CD14-positive monocyte (primary cell): ENCODE measurements around the gene SDCBP2. TPM values are rescaled to one million over a fixed set of nuclear protein-coding genes. Genes with fewer than 3 reads are reported as not detected.

Source experiments
- DNase-seq, 3 donors: peaks; one replicate each; pipeline ENCODE4 v3.0.0-alpha.2; 2011 to 2022
- H2AFZ ChIP-seq: 2 replicates; pipeline ENCODE4 v1.6.0; 2012; ENCODE audit warnings: mild to moderate bottlenecking, low read depth, low read length, inconsistent platforms; ENCODE audit not compliant: insufficient read depth, poor library complexity, severe bottlenecking
- H3K27ac ChIP-seq, 2 donors: 1 replicate in 1 of 2; 2 replicates in 1 of 2; pipeline ENCODE4 v1.5.1; 2012 to 2013; ENCODE audit warnings: low read length in 2 of 2, control low read depth in 1 of 2, inconsistent platforms in 1 of 2, low read depth in 1 of 2, mild to moderate bottlenecking in 1 of 2
- H3K27me3 ChIP-seq, 2 donors: one replicate each; pipeline versions ENCODE4 v1.6.0 to v1.6.1; 2011 to 2013; ENCODE audit warnings: low read length in 2 of 2; ENCODE audit not compliant: control insufficient read depth in 2 of 2, insufficient read depth in 2 of 2
- H3K36me3 ChIP-seq, 2 donors: replicated peaks in 1 of 2; 1 replicate in 1 of 2; 2 replicates in 1 of 2; pipeline versions ENCODE4 v1.5.1 to v1.6.1; 2012 to 2013; ENCODE audit warnings: low read length in 2 of 2, control low read depth in 1 of 2, inconsistent platforms in 1 of 2, mild to moderate bottlenecking in 1 of 2; ENCODE audit not compliant: insufficient read depth in 2 of 2, control insufficient read depth in 1 of 2
- H3K4me1 ChIP-seq, 2 donors: 1 replicate in 1 of 2; 2 replicates in 1 of 2; pipeline versions ENCODE4 v1.5.1 to v1.6.1; 2012 to 2013; ENCODE audit warnings: low read length in 2 of 2, control low read depth in 1 of 2, inconsistent platforms in 1 of 2, mild to moderate bottlenecking in 1 of 2, moderate library complexity in 1 of 2; ENCODE audit not compliant: insufficient read depth in 2 of 2, control insufficient read depth in 1 of 2
- H3K4me2 ChIP-seq: replicated peaks from 2 replicates; pipeline ENCODE3; 2012; ENCODE audit warnings: low read length, moderate library complexity, mild to moderate bottlenecking; ENCODE audit not compliant: poor library complexity, severe bottlenecking; ENCODE audit errors: extremely low read depth
- H3K4me3 ChIP-seq, 3 experiments: fragments of 200-600 bp in 1 of 3; sonication (generic) in 1 of 3; replicated peaks in 1 of 3; 1 replicate in 2 of 3; 2 replicates in 1 of 3; pipeline ENCODE4 v1.5.1; 2011 to 2013; ENCODE audit warnings: low read length in 3 of 3, mild to moderate bottlenecking in 3 of 3, control low read depth in 2 of 3, low read depth in 2 of 3, inconsistent platforms in 1 of 3, moderate library complexity in 1 of 3
- H3K79me2 ChIP-seq: 2 replicates; pipeline ENCODE4 v1.6.0; 2012; ENCODE audit warnings: mild to moderate bottlenecking, control low read depth, inconsistent platforms, low read length, moderate library complexity; ENCODE audit not compliant: insufficient read depth
- H3K9ac ChIP-seq: 2 replicates; pipeline ENCODE4 v1.6.0; 2017; ENCODE audit warnings: low read length, mild to moderate bottlenecking; ENCODE audit not compliant: insufficient read depth, poor library complexity, severe bottlenecking
- H3K9me3 ChIP-seq, 2 donors: replicated peaks in 1 of 2; 1 replicate in 1 of 2; 2 replicates in 1 of 2; pipeline versions ENCODE4 v1.5.1 to v1.6.1; 2012 to 2013; ENCODE audit warnings: low read length in 2 of 2, control low read depth in 1 of 2; ENCODE audit not compliant: control insufficient read depth in 1 of 2, insufficient read depth in 1 of 2
- H4K20me1 ChIP-seq: 2 replicates; pipeline ENCODE4 v1.6.0; 2012; ENCODE audit warnings: mild to moderate bottlenecking, low read length, control low read depth, moderate library complexity; ENCODE audit not compliant: insufficient read depth
- H3K27ac Mint-ChIP-seq, 7 donors: one replicate each; pipeline ENCODE4 v1.8.0; 2020; ENCODE audit warnings: mild to moderate bottlenecking in 7 of 7, mixed read lengths in 7 of 7, moderate library complexity in 6 of 7, inconsistent platforms in 2 of 7
- H3K27me3 Mint-ChIP-seq, 3 donors: one replicate each; pipeline ENCODE4 v1.8.0; 2021 to 2022; ENCODE audit warnings: low read depth in 3 of 3, mild to moderate bottlenecking in 3 of 3, mixed read lengths in 3 of 3, moderate library complexity in 3 of 3, inconsistent platforms in 1 of 3
- H3K36me3 Mint-ChIP-seq, 2 donors: one replicate each; pipeline ENCODE4 v1.8.0; 2020; ENCODE audit warnings: mixed read lengths in 2 of 2, inconsistent platforms in 1 of 2, mild to moderate bottlenecking in 1 of 2
- H3K4me1 Mint-ChIP-seq: one replicate; pipeline ENCODE4 v1.8.0; 2020; ENCODE audit warnings: mild to moderate bottlenecking, mixed read lengths
- H3K4me3 Mint-ChIP-seq, 2 donors: one replicate each; pipeline ENCODE4 v1.8.0; 2020; ENCODE audit warnings: mild to moderate bottlenecking in 2 of 2, mixed read lengths in 2 of 2, moderate library complexity in 1 of 2
- H3K9me3 Mint-ChIP-seq, 7 donors: one replicate each; pipeline ENCODE4 v1.8.0; 2020 to 2022; ENCODE audit warnings: mixed read lengths in 7 of 7, mild to moderate bottlenecking in 6 of 7, moderate library complexity in 6 of 7, inconsistent platforms in 2 of 7
- CTCF ChIP-seq: fragments of 200-600 bp; IDR thresholded peaks from one replicate; pipeline ENCODE4 v1.8.0; 2022; ENCODE audit warnings: antibody characterized with exemption, mild to moderate bottlenecking
- WGBS: methylation state at CpG from one replicate; pipeline ENCODE4 v1.1.5; 2013; ENCODE audit warnings: missing lambda C conversion rate; ENCODE audit not compliant: insufficient coverage; 5-methylcytosine and 5-hydroxymethylcytosine counted together
- intact Hi-C, 2 donors: fragments of 100-400 bp; cut with micrococcal nuclease; formaldehyde crosslinking; loops; one replicate each; pipeline versions ENCODE4 v1.15.0 to v1.15.1; 2023
- polyA plus RNA-seq, 3 donors: library from polyadenylated mRNA; depleted of rRNA in 1 of 3; unstranded in 2 of 3; stranded (reverse) in 1 of 3; fragments of 300-500 nt in 2 of 3; fragments of >200 nt in 1 of 3; fragmentation: Illumina TruSeq in 2 of 3; gene quantifications; 1 replicate in 2 of 3; 2 replicates in 1 of 3; pipeline ENCODE4 v1.2.3, GENCODE V29; 2012 to 2021

The SDCBP2 gene
- polyA plus RNA-seq, 3 donors: 0.69 to 1.0 (median 0.71) TPM

GRCh38 chr20:1296922-1297321, 32.0 kb downstream of the SDCBP2 start:
- Mint-ChIP-seq H3K4me3 (no peak overlapping the region), H3K36me3 (no peaks in the 10 kb centered on the region), H3K27me3 (peaks cover 0 to 4% (median 3%) of the 10 kb centered on the region in 3 donors), H3K4me1 (peaks cover 7% of the 10 kb centered on the region), H3K27ac (peak overlapping the region in 1 of 7 donors; percentile 39), H3K9me3 (no peaks in the 10 kb centered on the region)
- no peak overlapping the region for H3K4me3 ChIP-seq
- H3K36me3 ChIP-seq: no peaks in the 10 kb centered on the region
- H3K4me2 ChIP-seq: no peak overlapping the region
- no peaks in the 10 kb centered on the region for H3K27me3 ChIP-seq
- no peak overlapping the region for H3K27ac ChIP-seq
- H3K4me1 ChIP-seq: peaks cover 0 to 8% of the 10 kb centered on the region in 2 donors
- no peak overlapping the region for H2AFZ ChIP-seq
- H4K20me1 ChIP-seq: no peaks in the 10 kb centered on the region
- no peak overlapping the region for H3K9ac ChIP-seq
- no peaks in the 10 kb centered on the region for H3K79me2 ChIP-seq
- WGBS: 96% methylated on average over 13 of the region's 14 CpGs
- intact Hi-C loops: no loop called here
- DNase-seq: no peak
- H3K9me3 ChIP-seq: no peaks in the 10 kb centered on the region
- TF ChIP-seq CTCF: no peak

- Histone ChIP-seq H3K27me3 (no peaks in the 10 kb centered on the region), H3K36me3 (no peaks in the 10 kb centered on the region), H3K9me3 (no peaks in the 10 kb centered on the region), H3K4me2 (no peak overlapping the region), H3K79me2 (no peaks in the 10 kb centered on the region), H2AFZ (no peak overlapping the region), H3K27ac (no peak overlapping the region), H3K4me1 (peaks cover 0 to 7% of the 10 kb centered on the region in 2 donors), H3K9ac (no peak overlapping the region), H4K20me1 (no peaks in the 10 kb centered on the region), H3K4me3 (no peak overlapping the region)
- Mint-ChIP-seq H3K27ac (no peak overlapping the region), H3K4me1 (peaks cover 6% of the 10 kb centered on the region), H3K27me3 (peaks cover 0 to 7% (median 5%) of the 10 kb centered on the region in 3 donors), H3K36me3 (no peaks in the 10 kb centered on the region), H3K4me3 (no peak overlapping the region), H3K9me3 (no peaks in the 10 kb centered on the region)
- intact Hi-C loops: no loop called here
- no peak for TF ChIP-seq CTCF
- 97% methylated on average over 18 of the region's 20 CpGs for WGBS
- no peak for DNase-seq
Measured at GRCh38 chr20:1296117-1296610, 32.8 kb downstream of the SDCBP2 start.
